ENCODE data around the gene OTOA.
"Not testable (repeated sequence)": the region's sequence is repeated elsewhere in the genome, so short reads cannot be mapped to it uniquely, and the experiment has no call there.

OTOA gene

GRCh38 chr16:21780525-21780924, 116.8 kb downstream of the OTOA start:
- not testable (repeated sequence) for H3K4me3 ChIP-seq (ENCODE audit: low read depth, low read length); H3K36me3 ChIP-seq (ENCODE audit: control insufficient read depth, insufficient read depth, low read length); H3K27me3 ChIP-seq (ENCODE audit: control insufficient read depth, insufficient read depth, low read length)

GRCh38 chr16:21790506-21790905, 126.7 kb downstream of the OTOA start:
- H3K36me3 ChIP-seq (ENCODE audit: control insufficient read depth, insufficient read depth, low read length); H3K4me3 ChIP-seq (ENCODE audit: low read depth, low read length); H3K27ac ChIP-seq (ENCODE audit: low read depth, low read length); H3K9ac ChIP-seq (ENCODE audit: low read length); H3K9me3 ChIP-seq (ENCODE audit: control insufficient read depth, insufficient read depth, low read depth, low read length); H3K27me3 ChIP-seq (ENCODE audit: control insufficient read depth, insufficient read depth, low read length); H3K4me1 ChIP-seq (ENCODE audit: control insufficient read depth, insufficient read depth, low read length): not testable (repeated sequence)

More at GRCh38 chr16:21780525-21780924, 116.8 kb downstream of the OTOA start:
- not testable (repeated sequence) for H3K27ac ChIP-seq (ENCODE audit: low read depth, low read length); H3K4me1 ChIP-seq (ENCODE audit: control insufficient read depth, insufficient read depth, low read length); H3K9me3 ChIP-seq (ENCODE audit: control insufficient read depth, insufficient read depth, low read depth, low read length); H3K9ac ChIP-seq (ENCODE audit: low read length)

- not testable (repeated sequence) for H3K9ac ChIP-seq (ENCODE audit: low read length); H3K27ac ChIP-seq (ENCODE audit: low read depth, low read length); H3K4me1 ChIP-seq (ENCODE audit: control insufficient read depth, insufficient read depth, low read length); H3K27me3 ChIP-seq (ENCODE audit: control insufficient read depth, insufficient read depth, low read length); H3K9me3 ChIP-seq (ENCODE audit: control insufficient read depth, insufficient read depth, low read depth, low read length); H3K36me3 ChIP-seq (ENCODE audit: control insufficient read depth, insufficient read depth, low read length); H3K4me3 ChIP-seq (ENCODE audit: low read depth, low read length)
These were observed 129.5 kb downstream of the OTOA start for GRCh38 chr16:21793310-21793709.

GRCh38 chr16:21798601-21799000, 134.8 kb downstream of the OTOA start:
- not testable (repeated sequence) for H3K4me1 ChIP-seq (ENCODE audit: control insufficient read depth, insufficient read depth, low read length); H3K36me3 ChIP-seq (ENCODE audit: control insufficient read depth, insufficient read depth, low read length); H3K9me3 ChIP-seq (ENCODE audit: control insufficient read depth, insufficient read depth, low read depth, low read length); H3K4me3 ChIP-seq (ENCODE audit: low read depth, low read length); H3K27me3 ChIP-seq (ENCODE audit: control insufficient read depth, insufficient read depth, low read length); H3K27ac ChIP-seq (ENCODE audit: low read depth, low read length); H3K9ac ChIP-seq (ENCODE audit: low read length)

- not testable (repeated sequence) for H3K4me1 ChIP-seq (ENCODE audit: control insufficient read depth, insufficient read depth, low read length); H3K27me3 ChIP-seq (ENCODE audit: control insufficient read depth, insufficient read depth, low read length); H3K4me3 ChIP-seq (ENCODE audit: low read depth, low read length); H3K27ac ChIP-seq (ENCODE audit: low read depth, low read length); H3K9me3 ChIP-seq (ENCODE audit: control insufficient read depth, insufficient read depth, low read depth, low read length); H3K36me3 ChIP-seq (ENCODE audit: control insufficient read depth, insufficient read depth, low read length); H3K9ac ChIP-seq (ENCODE audit: low read length)
These were observed 138.0 kb downstream of the OTOA start for GRCh38 chr16:21801538-21802374.

GRCh38 chr16:21802375-21802663, 138.6 kb downstream of the OTOA start:
- H3K27me3 ChIP-seq (ENCODE audit: control insufficient read depth, insufficient read depth, low read length); H3K9me3 ChIP-seq (ENCODE audit: control insufficient read depth, insufficient read depth, low read depth, low read length); H3K4me1 ChIP-seq (ENCODE audit: control insufficient read depth, insufficient read depth, low read length): not testable (repeated sequence)

More at GRCh38 chr16:21802375-21802663, 138.6 kb downstream of the OTOA start:
- not testable (repeated sequence) for H3K9ac ChIP-seq (ENCODE audit: low read length); H3K4me3 ChIP-seq (ENCODE audit: low read depth, low read length); H3K36me3 ChIP-seq (ENCODE audit: control insufficient read depth, insufficient read depth, low read length); H3K27ac ChIP-seq (ENCODE audit: low read depth, low read length)
